HEK293 (cell line): ENCODE results near the gene STARD13.

Experiments
- CTCF ChIA-PET: fragments of 350-600 bp; formaldehyde crosslinking; extraction: SDS; loops from one replicate; lab custom pipeline; 2021; ENCODE audit warnings: antibody characterized with exemption; lab: Yijun Ruan, JAX
- POLR2A ChIA-PET: fragments of 300-600 bp; formaldehyde crosslinking; extraction: SDS; loops from one replicate; lab custom pipeline; 2020; ENCODE audit warnings: antibody characterized with exemption, inconsistent platforms; lab: Yijun Ruan, JAX
- H3K27ac ChIP-seq: fragments of 200-500 bp; sonication (Bioruptor generic); 2 replicates; pipeline ENCODE4 v1.5.1; 2014; ENCODE audit warnings: low read depth, low read length, control low read depth, inconsistent platforms; ENCODE audit errors: extremely low read depth
- H3K36me3 ChIP-seq, 2 experiments: fragments of 200-500 bp in 1 of 2; sonication (Bioruptor generic) in 1 of 2; 1 replicate in 1 of 2; 2 replicates in 1 of 2; pipeline ENCODE4 v1.5.1; 2014 to 2017; ENCODE audit warnings: inconsistent platforms in 2 of 2, low read length in 2 of 2; ENCODE audit not compliant: control insufficient read depth in 2 of 2, insufficient read depth in 1 of 2
- H3K4me1 ChIP-seq: fragments of 200-500 bp; sonication (Bioruptor generic); 2 replicates; pipeline ENCODE4 v1.5.1; 2014; ENCODE audit warnings: mild to moderate bottlenecking, low read length, inconsistent platforms; ENCODE audit not compliant: control insufficient read depth, insufficient read depth
- H3K4me3 ChIP-seq: 2 replicates; pipeline ENCODE4 v1.5.1; 2011; ENCODE audit warnings: low read depth, mild to moderate bottlenecking, control low read depth, low read length, moderate library complexity
- H3K9me3 ChIP-seq: fragments of 200-500 bp; sonication (Bioruptor generic); 2 replicates; pipeline ENCODE4 v1.5.1; 2014; ENCODE audit warnings: low read depth, low read length, inconsistent platforms; ENCODE audit not compliant: control insufficient read depth, insufficient read depth
- FEZF1 ChIP-seq: fragments of 450-650 bp; formaldehyde crosslinking; IDR thresholded peaks from 2 replicates; pipeline ENCODE4 v1.5.1; 2016; ENCODE audit warnings: missing biosample characterization, missing genetic modification characterization
- GLIS1 ChIP-seq: fragments of 450-650 bp; formaldehyde crosslinking; IDR thresholded peaks from 2 replicates; pipeline ENCODE4 v1.5.1; 2016; ENCODE audit warnings: missing biosample characterization, missing genetic modification characterization
- HOXC10 ChIP-seq: sonication (generic); formaldehyde crosslinking; IDR thresholded peaks from 2 replicates; pipeline ENCODE4 v1.8.1; 2023; ENCODE audit warnings: mild to moderate bottlenecking, missing genetic modification reagents
- KLF10 ChIP-seq: fragments of 450-650 bp; IDR thresholded peaks from 2 replicates; pipeline ENCODE4 v1.5.1; 2018; ENCODE audit warnings: missing biosample characterization, mild to moderate bottlenecking, missing genetic modification characterization
- KLF9 ChIP-seq: fragments of 450-650 bp; formaldehyde crosslinking; IDR thresholded peaks from 2 replicates; pipeline ENCODE4 v1.5.1; 2016; ENCODE audit warnings: missing biosample characterization, missing genetic modification characterization, low read depth
- REPIN1 ChIP-seq: fragments of 450-650 bp; formaldehyde crosslinking; IDR thresholded peaks from 2 replicates; pipeline ENCODE4 v1.5.1; 2017; ENCODE audit warnings: missing biosample characterization, missing genetic modification characterization, low read depth
- SCRT2 ChIP-seq: fragments of 450-650 bp; formaldehyde crosslinking; IDR thresholded peaks from 2 replicates; pipeline ENCODE4 v1.5.1; 2016; ENCODE audit warnings: missing biosample characterization, missing genetic modification characterization
- ZNF132 ChIP-seq: fragments of 450-650 bp; formaldehyde crosslinking; IDR thresholded peaks from 2 replicates; pipeline ENCODE4 v1.5.1; 2017; ENCODE audit warnings: missing biosample characterization, missing genetic modification characterization, borderline replicate concordance
- ZNF140 ChIP-seq: fragments of 450-650 bp; formaldehyde crosslinking; IDR thresholded peaks from 2 replicates; pipeline ENCODE4 v1.5.1; 2016; ENCODE audit warnings: missing biosample characterization, missing genetic modification characterization
- ZNF214 ChIP-seq: fragments of 450-650 bp; formaldehyde crosslinking; IDR thresholded peaks from 2 replicates; pipeline ENCODE4 v1.5.1; 2017; ENCODE audit warnings: missing biosample characterization, mild to moderate bottlenecking, missing genetic modification characterization, borderline replicate concordance
- ZNF391 ChIP-seq: fragments of 450-650 bp; formaldehyde crosslinking; IDR thresholded peaks from 2 replicates; pipeline ENCODE4 v1.5.1; 2016; ENCODE audit warnings: low read depth, missing biosample characterization, missing genetic modification characterization, borderline replicate concordance
- ZNF426 ChIP-seq: fragments of 450-650 bp; formaldehyde crosslinking; IDR thresholded peaks from 2 replicates; pipeline ENCODE4 v1.5.1; 2017; ENCODE audit warnings: missing biosample characterization, missing genetic modification characterization, mild to moderate bottlenecking, inconsistent platforms, moderate library complexity
- ZNF585B ChIP-seq: fragments of 450-650 bp; formaldehyde crosslinking; IDR thresholded peaks from 2 replicates; pipeline ENCODE4 v1.5.1; 2016; ENCODE audit warnings: missing biosample characterization, missing genetic modification characterization
- ZNF776 ChIP-seq: fragments of 450-650 bp; formaldehyde crosslinking; IDR thresholded peaks from 2 replicates; pipeline ENCODE4 v1.5.0; 2017; ENCODE audit warnings: missing biosample characterization, missing genetic modification characterization, borderline replicate concordance
- TF ChIP-seq, protein P1 (sequence below): fragments of 450-650 bp; formaldehyde crosslinking; IDR thresholded peaks from 2 replicates; pipeline ENCODE4 v1.5.1; 2016; ENCODE audit warnings: missing biosample characterization, missing genetic modification characterization, low read depth
- TF ChIP-seq, protein P2 (sequence below): fragments of 450-650 bp; formaldehyde crosslinking; IDR thresholded peaks from 2 replicates; pipeline ENCODE4 v1.5.1; 2016; ENCODE audit warnings: missing biosample characterization, missing genetic modification characterization
- TF ChIP-seq, protein P3 (sequence below): fragments of 450-650 bp; formaldehyde crosslinking; conservative IDR thresholded peaks from 2 replicates; pipeline ENCODE4 v1.5.1; 2016; ENCODE audit warnings: low read depth, missing biosample characterization, missing genetic modification characterization
- TF ChIP-seq, protein P4 (sequence below): fragments of 450-650 bp; formaldehyde crosslinking; IDR thresholded peaks from 2 replicates; pipeline ENCODE4 v1.5.1; 2016; ENCODE audit warnings: missing biosample characterization, missing genetic modification characterization
- TF ChIP-seq, protein P5 (sequence below): fragments of 450-650 bp; formaldehyde crosslinking; IDR thresholded peaks from 2 replicates; pipeline ENCODE4 v1.5.1; 2016; ENCODE audit warnings: missing biosample characterization, missing genetic modification characterization
- TF ChIP-seq, protein P6 (sequence below): fragments of 450-650 bp; formaldehyde crosslinking; IDR thresholded peaks from 2 replicates; pipeline ENCODE4 v1.5.1; 2016; ENCODE audit warnings: missing biosample characterization, missing genetic modification characterization

Gene STARD13

DNA sequence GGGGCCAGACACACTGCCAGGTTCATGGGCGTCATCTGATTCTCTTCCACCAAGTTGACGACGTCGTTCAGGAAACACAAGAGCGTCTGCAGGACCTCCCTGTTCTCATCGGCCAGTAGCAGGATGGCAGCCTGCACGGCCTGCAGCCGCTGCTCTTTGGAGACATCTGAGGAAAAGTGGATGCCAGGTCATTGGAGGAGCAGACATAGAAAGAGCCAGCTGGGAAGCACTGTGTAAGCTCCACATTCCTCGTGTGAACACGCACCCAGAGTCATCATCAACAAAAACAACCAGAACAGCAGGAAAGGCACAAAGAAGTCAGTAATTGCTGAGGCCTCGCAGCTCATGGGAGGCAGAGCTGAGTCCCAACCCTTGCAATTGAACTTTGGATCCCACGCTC is 172.8 kb downstream of the STARD13 start:
- Histone ChIP-seq H3K4me3 (no peak overlapping the region), H3K9me3 (no peaks in the 10 kb centered on the region), H3K4me1 (no peaks in the 10 kb centered on the region), H3K27ac (no peak overlapping the region), H3K36me3 (peaks cover 0 to 17% of the 10 kb centered on the region in 2 experiments; a peak in 1 of 3 replicates)
- ChIA-PET CTCF (interaction anchor here (0.6 kb wide), 1 partner anchor 867 kb away, joined by 3 read pairs; no protein-coding TSS in a partner anchor), POLR2A (no interaction called here)
- TF ChIP-seq, protein P1, sequence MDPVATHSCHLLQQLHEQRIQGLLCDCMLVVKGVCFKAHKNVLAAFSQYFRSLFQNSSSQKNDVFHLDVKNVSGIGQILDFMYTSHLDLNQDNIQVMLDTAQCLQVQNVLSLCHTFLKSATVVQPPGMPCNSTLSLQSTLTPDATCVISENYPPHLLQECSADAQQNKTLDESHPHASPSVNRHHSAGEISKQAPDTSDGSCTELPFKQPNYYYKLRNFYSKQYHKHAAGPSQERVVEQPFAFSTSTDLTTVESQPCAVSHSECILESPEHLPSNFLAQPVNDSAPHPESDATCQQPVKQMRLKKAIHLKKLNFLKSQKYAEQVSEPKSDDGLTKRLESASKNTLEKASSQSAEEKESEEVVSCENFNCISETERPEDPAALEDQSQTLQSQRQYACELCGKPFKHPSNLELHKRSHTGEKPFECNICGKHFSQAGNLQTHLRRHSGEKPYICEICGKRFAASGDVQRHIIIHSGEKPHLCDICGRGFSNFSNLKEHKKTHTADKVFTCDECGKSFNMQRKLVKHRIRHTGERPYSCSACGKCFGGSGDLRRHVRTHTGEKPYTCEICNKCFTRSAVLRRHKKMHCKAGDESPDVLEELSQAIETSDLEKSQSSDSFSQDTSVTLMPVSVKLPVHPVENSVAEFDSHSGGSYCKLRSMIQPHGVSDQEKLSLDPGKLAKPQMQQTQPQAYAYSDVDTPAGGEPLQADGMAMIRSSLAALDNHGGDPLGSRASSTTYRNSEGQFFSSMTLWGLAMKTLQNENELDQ (tag by site-specific recombination): no peak
- TF ChIP-seq SCRT2 (tag by site-specific recombination) (no peak), KLF9 (tag by site-specific recombination) (no peak), ZNF140 (tag by site-specific recombination) (no peak)
- TF ChIP-seq, protein P2, sequence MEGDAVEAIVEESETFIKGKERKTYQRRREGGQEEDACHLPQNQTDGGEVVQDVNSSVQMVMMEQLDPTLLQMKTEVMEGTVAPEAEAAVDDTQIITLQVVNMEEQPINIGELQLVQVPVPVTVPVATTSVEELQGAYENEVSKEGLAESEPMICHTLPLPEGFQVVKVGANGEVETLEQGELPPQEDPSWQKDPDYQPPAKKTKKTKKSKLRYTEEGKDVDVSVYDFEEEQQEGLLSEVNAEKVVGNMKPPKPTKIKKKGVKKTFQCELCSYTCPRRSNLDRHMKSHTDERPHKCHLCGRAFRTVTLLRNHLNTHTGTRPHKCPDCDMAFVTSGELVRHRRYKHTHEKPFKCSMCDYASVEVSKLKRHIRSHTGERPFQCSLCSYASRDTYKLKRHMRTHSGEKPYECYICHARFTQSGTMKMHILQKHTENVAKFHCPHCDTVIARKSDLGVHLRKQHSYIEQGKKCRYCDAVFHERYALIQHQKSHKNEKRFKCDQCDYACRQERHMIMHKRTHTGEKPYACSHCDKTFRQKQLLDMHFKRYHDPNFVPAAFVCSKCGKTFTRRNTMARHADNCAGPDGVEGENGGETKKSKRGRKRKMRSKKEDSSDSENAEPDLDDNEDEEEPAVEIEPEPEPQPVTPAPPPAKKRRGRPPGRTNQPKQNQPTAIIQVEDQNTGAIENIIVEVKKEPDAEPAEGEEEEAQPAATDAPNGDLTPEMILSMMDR: no peak
- TF ChIP-seq, protein P3, sequence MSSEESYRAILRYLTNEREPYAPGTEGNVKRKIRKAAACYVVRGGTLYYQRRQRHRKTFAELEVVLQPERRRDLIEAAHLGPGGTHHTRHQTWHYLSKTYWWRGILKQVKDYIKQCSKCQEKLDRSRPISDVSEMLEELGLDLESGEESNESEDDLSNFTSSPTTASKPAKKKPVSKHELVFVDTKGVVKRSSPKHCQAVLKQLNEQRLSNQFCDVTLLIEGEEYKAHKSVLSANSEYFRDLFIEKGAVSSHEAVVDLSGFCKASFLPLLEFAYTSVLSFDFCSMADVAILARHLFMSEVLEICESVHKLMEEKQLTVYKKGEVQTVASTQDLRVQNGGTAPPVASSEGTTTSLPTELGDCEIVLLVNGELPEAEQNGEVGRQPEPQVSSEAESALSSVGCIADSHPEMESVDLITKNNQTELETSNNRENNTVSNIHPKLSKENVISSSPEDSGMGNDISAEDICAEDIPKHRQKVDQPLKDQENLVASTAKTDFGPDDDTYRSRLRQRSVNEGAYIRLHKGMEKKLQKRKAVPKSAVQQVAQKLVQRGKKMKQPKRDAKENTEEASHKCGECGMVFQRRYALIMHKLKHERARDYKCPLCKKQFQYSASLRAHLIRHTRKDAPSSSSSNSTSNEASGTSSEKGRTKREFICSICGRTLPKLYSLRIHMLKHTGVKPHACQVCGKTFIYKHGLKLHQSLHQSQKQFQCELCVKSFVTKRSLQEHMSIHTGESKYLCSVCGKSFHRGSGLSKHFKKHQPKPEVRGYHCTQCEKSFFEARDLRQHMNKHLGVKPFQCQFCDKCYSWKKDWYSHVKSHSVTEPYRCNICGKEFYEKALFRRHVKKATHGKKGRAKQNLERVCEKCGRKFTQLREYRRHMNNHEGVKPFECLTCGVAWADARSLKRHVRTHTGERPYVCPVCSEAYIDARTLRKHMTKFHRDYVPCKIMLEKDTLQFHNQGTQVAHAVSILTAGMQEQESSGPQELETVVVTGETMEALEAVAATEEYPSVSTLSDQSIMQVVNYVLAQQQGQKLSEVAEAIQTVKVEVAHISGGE (tag by site-specific recombination): no peak

DNA sequence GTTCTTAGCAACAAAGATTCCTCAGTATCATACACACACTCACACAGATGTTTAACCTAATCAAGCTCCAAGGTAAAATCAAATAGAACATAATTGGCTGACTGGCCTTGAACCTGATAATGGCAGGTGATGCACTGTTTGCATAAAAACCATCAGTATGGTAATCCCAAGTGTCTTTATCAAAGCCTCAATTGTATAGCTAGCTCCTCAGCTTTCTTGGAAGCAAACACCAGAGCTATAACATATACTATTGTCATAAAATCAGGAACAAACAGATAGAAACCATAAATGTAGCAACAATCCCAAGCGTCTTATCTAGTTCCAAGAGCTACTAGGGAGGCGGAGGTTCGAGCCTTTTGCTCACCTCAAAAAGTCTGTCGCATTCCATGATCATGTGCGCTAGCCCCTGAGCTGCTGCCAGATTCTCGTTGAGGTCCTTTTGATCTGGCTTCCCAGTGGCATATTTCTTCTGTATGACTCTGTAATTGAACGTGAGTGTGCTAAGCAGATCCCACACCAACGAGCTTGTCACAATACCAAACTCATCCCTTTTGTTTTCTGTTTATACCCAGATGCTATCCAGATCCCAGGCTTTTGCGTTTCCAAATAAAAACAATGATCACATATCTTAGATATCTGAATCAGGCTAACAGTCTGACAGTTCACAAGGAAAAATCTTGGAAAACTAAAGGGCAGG is 174.0 kb downstream of the STARD13 start:
- no peak overlapping the region for H3K27ac ChIP-seq
- CTCF ChIA-PET: no interaction called here
- no peak overlapping the region for H3K4me3 ChIP-seq
- POLR2A ChIA-PET: no interaction called here
- H3K36me3 ChIP-seq: peaks cover 0 to 19% of the 10 kb centered on the region in 2 experiments; a peak in 1 of 3 replicates
- TF ChIP-seq FEZF1 (no peak), ZNF776 (no peak), REPIN1 (no peak), ZNF426 (tag by site-specific recombination) (no peak), HOXC10 (no peak), ZNF585B (tag by site-specific recombination) (no peak), GLIS1 (tag by site-specific recombination) (no peak), ZNF391 (tag by site-specific recombination) (no peak), KLF10 (no peak), ZNF132 (tag by site-specific recombination) (no peak), ZNF214 (no peak)
- TF ChIP-seq, protein P4, sequence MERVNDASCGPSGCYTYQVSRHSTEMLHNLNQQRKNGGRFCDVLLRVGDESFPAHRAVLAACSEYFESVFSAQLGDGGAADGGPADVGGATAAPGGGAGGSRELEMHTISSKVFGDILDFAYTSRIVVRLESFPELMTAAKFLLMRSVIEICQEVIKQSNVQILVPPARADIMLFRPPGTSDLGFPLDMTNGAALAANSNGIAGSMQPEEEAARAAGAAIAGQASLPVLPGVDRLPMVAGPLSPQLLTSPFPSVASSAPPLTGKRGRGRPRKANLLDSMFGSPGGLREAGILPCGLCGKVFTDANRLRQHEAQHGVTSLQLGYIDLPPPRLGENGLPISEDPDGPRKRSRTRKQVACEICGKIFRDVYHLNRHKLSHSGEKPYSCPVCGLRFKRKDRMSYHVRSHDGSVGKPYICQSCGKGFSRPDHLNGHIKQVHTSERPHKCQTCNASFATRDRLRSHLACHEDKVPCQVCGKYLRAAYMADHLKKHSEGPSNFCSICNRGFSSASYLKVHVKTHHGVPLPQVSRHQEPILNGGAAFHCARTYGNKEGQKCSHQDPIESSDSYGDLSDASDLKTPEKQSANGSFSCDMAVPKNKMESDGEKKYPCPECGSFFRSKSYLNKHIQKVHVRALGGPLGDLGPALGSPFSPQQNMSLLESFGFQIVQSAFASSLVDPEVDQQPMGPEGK: no peak
- TF ChIP-seq, protein P5, sequence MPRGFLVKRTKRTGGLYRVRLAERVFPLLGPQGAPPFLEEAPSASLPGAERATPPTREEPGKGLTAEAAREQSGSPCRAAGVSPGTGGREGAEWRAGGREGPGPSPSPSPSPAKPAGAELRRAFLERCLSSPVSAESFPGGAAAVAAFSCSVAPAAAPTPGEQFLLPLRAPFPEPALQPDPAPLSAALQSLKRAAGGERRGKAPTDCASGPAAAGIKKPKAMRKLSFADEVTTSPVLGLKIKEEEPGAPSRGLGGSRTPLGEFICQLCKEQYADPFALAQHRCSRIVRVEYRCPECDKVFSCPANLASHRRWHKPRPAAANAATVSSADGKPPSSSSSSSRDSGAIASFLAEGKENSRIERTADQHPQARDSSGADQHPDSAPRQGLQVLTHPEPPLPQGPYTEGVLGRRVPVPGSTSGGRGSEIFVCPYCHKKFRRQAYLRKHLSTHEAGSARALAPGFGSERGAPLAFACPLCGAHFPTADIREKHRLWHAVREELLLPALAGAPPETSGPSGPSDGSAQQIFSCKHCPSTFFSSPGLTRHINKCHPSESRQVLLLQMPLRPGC: no peak
- TF ChIP-seq, protein P6, sequence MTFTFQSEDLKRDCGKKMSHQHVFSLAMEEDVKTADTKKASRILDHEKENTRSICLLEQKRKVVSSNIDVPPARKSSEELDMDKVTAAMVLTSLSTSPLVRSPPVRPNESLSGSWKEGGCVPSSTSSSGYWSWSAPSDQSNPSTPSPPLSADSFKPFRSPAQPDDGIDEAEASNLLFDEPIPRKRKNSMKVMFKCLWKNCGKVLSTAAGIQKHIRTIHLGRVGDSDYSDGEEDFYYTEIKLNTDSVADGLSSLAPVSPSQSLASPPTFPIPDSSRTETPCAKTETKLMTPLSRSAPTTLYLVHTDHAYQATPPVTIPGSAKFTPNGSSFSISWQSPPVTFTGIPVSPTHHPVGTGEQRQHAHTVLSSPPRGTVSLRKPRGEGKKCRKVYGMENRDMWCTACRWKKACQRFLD (tag by site-specific recombination): no peak
- no peaks in the 10 kb centered on the region for H3K9me3 ChIP-seq
- no peaks in the 10 kb centered on the region for H3K4me1 ChIP-seq
